ENCODE results near the gene SPAG6. TPM values are rescaled to one million over a fixed set of nuclear protein-coding genes. Genes with fewer than 3 reads are reported as not detected.

SPAG6 gene
- total and polyA plus RNA-seq, 2 of the 8 experiments (the other 6 are each of a cell fraction or from before 2014, with no cell fraction given), result 0.14 TPM; not detected in 1

DNA sequence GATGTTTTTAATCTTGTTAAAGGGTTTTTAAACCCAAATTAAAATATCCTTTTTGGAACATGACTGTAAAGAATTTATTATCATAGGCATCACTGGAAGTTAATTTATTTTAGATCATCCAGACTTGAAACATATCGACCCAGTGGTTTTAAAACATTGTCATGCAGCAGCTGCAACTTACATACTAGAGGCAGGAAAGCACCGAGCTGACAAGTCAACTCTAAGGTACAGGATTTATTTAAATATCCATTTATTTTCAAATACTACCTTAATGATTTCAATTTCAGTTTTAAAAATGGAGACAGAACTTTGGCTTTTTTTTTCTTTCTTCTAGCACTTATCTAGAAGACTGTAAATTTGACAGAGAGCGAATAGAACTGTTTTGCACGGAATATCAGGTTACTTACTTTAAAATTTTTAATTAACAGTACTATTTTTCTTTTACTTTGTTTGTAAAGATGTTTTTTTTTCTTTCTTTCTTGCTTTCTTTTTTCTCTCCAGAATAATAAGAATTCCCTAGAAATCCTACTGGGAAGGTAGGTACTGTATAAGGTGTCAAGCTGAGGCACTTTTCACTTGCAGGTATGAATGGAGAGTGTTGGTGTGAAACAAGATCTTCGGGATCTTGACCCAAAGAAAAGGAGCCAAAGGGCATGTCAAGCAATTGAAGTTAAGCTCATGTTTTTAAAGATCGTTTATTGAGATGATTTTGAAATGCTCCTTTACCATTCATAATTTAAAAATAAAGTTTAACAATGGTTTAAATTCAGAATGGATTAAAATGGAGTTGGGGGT lies 27.3 kb upstream of the SPAG6 start:
- 2% methylated on average over 6 of the region's 6 CpGs; no CpG with 5 or more reads in 1 of the 2 experiments for WGBS, 2 experiments (ENCODE audit: extremely low coverage in 1 of 2, insufficient coverage in 1 of 2, insufficient read length in 1 of 2, insufficient replicate concordance in 2 of 2, low coverage in 1 of 2, low lambda C conversion rate in 2 of 2, missing lambda C conversion rate in 1 of 2)
- Histone ChIP-seq H3K36me3 (ENCODE audit: control insufficient read depth in 2 of 4, insufficient read depth in 4 of 4, low read length in 3 of 4) (no peaks in the 10 kb centered on the region), H3K79me1 (ENCODE audit: low read depth, low read length) (no peaks in the 10 kb centered on the region), H2BK15ac (ENCODE audit: low read length) (no peak overlapping the region), H3K4me3 (ENCODE audit: extremely low read depth in 1 of 4, insufficient read depth in 2 of 4, low read depth in 3 of 4, low read length in 4 of 4) (peak overlapping the region in 1 of 4 experiments; percentile 3; a peak in 1 of 8 replicates), H4K91ac (replicated peaks; ENCODE audit: insufficient read length, low read length) (no peak overlapping the region), H3K9me3 (ENCODE audit: insufficient read depth in 2 of 2, low read depth in 1 of 2, low read length in 1 of 2) (no peaks in the 10 kb centered on the region), H3K27me3 (replicated peaks in 1 of 4; ENCODE audit: control insufficient read depth in 3 of 4, extremely low read depth in 1 of 4, insufficient read depth in 3 of 4, low read length in 3 of 4) (peaks cover 25 to 71% (median 47%) of the 10 kb centered on the region in 4 experiments), H2AK5ac (ENCODE audit: low read depth, low read length) (no peak overlapping the region), H2BK5ac (ENCODE audit: low read depth, low read length) (no peak overlapping the region), H3K23me2 (ENCODE audit: low read depth, low read length) (peaks cover 9% of the 10 kb centered on the region), H2BK20ac (ENCODE audit: low read length) (no peak overlapping the region), H4K8ac (ENCODE audit: extremely low read depth, insufficient read depth, low read length) (no peak overlapping the region), H3K27ac (ENCODE audit: low read depth, low read length) (no peak overlapping the region), H3K14ac (ENCODE audit: insufficient read length) (no peak overlapping the region), H3K4me1 (replicated peaks in 1 of 4; ENCODE audit: control insufficient read depth in 3 of 4, insufficient read depth in 4 of 4, low read length in 3 of 4) (peaks cover 0 to 4% (median 3%) of the 10 kb centered on the region in 4 experiments; a peak in 4 of 7 replicates), H4K20me1 (replicated peaks in 1 of 2; ENCODE audit: control insufficient read depth in 1 of 2, insufficient read depth in 2 of 2, low read length in 2 of 2) (peaks cover 0 to 6% of the 10 kb centered on the region in 2 experiments), H2BK12ac (ENCODE audit: low read depth, low read length) (no peak overlapping the region), H2AFZ (ENCODE audit: low read length) (no peak overlapping the region), H2BK120ac (replicated peaks; ENCODE audit: low read depth, low read length) (no peak overlapping the region), H3K56ac (replicated peaks; ENCODE audit: insufficient read length, low read depth, low read length) (no peak overlapping the region), H3K18ac (ENCODE audit: extremely low read depth, low read length) (no peak overlapping the region), H3K23ac (ENCODE audit: insufficient read length) (no peak overlapping the region), H3K79me2 (ENCODE audit: control insufficient read depth in 1 of 2, insufficient read depth in 2 of 2, low read length in 2 of 2) (no peaks in the 10 kb centered on the region), H3K9ac (replicated peaks in 1 of 4; ENCODE audit: extremely low read depth in 1 of 4, low read depth in 3 of 4, low read length in 3 of 4) (no peak overlapping the region), H3K4me2 (ENCODE audit: insufficient read depth in 1 of 2, low read depth in 2 of 2, low read length in 2 of 2) (no peak overlapping the region; a peak in 2 of 4 replicates), H3K4ac (replicated peaks; ENCODE audit: insufficient read length, low read depth, low read length) (no peak overlapping the region), H4K5ac (ENCODE audit: insufficient read length, low read depth, low read length) (no peak overlapping the region)
- ChIA-PET POLR2A (ENCODE audit: partially characterized antibody) (no interaction called here), CTCF (ENCODE audit: partially characterized antibody) (interaction anchor here (0.7 to 1.0 kb wide), 4 partner anchors 9 to 820 kb away, joined by 3 to 4 read pairs (median 3); no protein-coding TSS in a partner anchor)
- FAIRE-seq (peak; percentile 68), DNase-seq (ENCODE audit: low read depth in 1 of 2, low spot score in 2 of 2) (no peak)
- TF ChIP-seq KDM4A (IDR thresholded peaks at IDR 0.05; ENCODE audit: low read depth, low read length, severe bottlenecking), result no peak
- no peak for TF ChIP-seq JUND (IDR thresholded peaks at IDR 0.05; ENCODE audit: low read length)
- TF ChIP-seq SAP30 (IDR thresholded peaks at IDR 0.05; ENCODE audit: insufficient read depth, insufficient replicate concordance, low read length), result no peak
- no peak for TF ChIP-seq HDAC6 (IDR thresholded peaks at IDR 0.05; ENCODE audit: low read depth, low read length)

All from H1 (cell line).